GM19351 (cell line): ENCODE results near the gene SON.

Source experiments
- ATAC-seq: cut with Tn5 transposase; IDR thresholded peaks from one replicate; pipeline ENCODE4 v1.9.1; 2021; ENCODE audit warnings: mild to moderate bottlenecking, moderate library complexity; ENCODE audit not compliant: unreplicated experiment

SON gene

GRCh38 chr21:33541756-33542639, 840 bp upstream of the SON start, which contains the start of gene GART:
TSS of gene GART (minus strand) at chr21:33542117. CDS start at chr21:33539315, 2,802 bp downstream.
- ATAC-seq: peak; percentile 58

- ATAC-seq: no peak
Measured at GRCh38 chr21:33543505-33544129, 779 bp downstream of the SON start.

- ATAC-seq: no peak
Measured at GRCh38 chr21:33544451-33545195, 1.8 kb downstream of the SON start.

- ATAC-seq: no peak
Measured at GRCh38 chr21:33546086-33546485, 3.2 kb downstream of the SON start.

GRCh38 chr21:33549848-33550771, 7.3 kb downstream of the SON start:
- no peak for ATAC-seq

- no peak for ATAC-seq
Measured at GRCh38 chr21:33550772-33551660, 8.2 kb downstream of the SON start.

- no peak for ATAC-seq
Measured at GRCh38 chr21:33551664-33552063, 8.8 kb downstream of the SON start.

GRCh38 chr21:33552093-33552998, 9.5 kb downstream of the SON start:
- ATAC-seq: no peak

- ATAC-seq: no peak
Measured at GRCh38 chr21:33552999-33553598, 10.3 kb downstream of the SON start.

GRCh38 chr21:33554236-33554981, 11.6 kb downstream of the SON start:
- ATAC-seq: no peak

- no peak for ATAC-seq
Measured at GRCh38 chr21:33554982-33555344, 12.1 kb downstream of the SON start.

GRCh38 chr21:33557447-33557846, 14.6 kb downstream of the SON start:
- ATAC-seq: no peak

- no peak for ATAC-seq
Measured at GRCh38 chr21:33558777-33559421, 16.1 kb downstream of the SON start.

GRCh38 chr21:33559813-33560212, 17.0 kb downstream of the SON start:
- no peak for ATAC-seq

- ATAC-seq: no peak
Measured at GRCh38 chr21:33560965-33561364, 18.1 kb downstream of the SON start.

- no peak for ATAC-seq
Measured at GRCh38 chr21:33561373-33561772, 18.5 kb downstream of the SON start.

- ATAC-seq: no peak
Measured at GRCh38 chr21:33562389-33562788, 19.6 kb downstream of the SON start.
